NT2/D1 (cell line): ENCODE measurements around the gene CDKN1A.

ENCODE experiments used
- SUZ12 ChIP-seq: IDR thresholded peaks from 2 replicates; pipeline ENCODE4 v1.6.1; 2011; ENCODE audit not compliant: insufficient read length, insufficient read depth; ENCODE audit errors: extremely low read depth
- YY1 ChIP-seq: IDR thresholded peaks from 2 replicates; pipeline ENCODE4 v1.6.1; 2011; ENCODE audit not compliant: insufficient read length, insufficient read depth

DNA sequence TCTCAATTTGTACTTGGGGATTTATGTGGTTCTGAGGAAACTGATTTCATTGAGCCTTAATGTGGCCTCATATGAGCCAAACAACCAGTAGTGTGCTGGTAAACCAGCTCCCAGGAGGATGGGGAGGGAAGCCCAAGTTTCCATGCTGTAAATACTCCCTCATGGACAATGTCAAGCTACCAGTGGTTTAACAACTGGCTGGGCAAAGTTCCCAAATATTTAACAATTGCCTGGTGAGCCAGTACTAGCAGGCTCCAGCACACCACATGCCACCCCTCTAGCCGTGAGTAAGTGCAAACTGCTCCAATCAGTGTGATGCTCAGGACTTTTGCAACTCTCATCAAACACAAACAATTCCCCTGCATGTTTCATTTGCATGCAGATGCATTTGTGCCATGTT is 19.2 kb upstream of the CDKN1A start:
- TF ChIP-seq YY1 (no peak), SUZ12 (no peak)
